Cardiac septum (tissue), 1 donor: ENCODE measurements around the gene RGS9. TPM values are rescaled to one million over a fixed set of nuclear protein-coding genes. Genes with fewer than 3 reads are reported as not detected.
"Not testable (repeated sequence)": the region's sequence is repeated elsewhere in the genome, so short reads cannot be mapped to it uniquely, and the experiment has no call there.

Source experiments
- DNase-seq: peaks from one replicate; pipeline ENCODE4 v3.0.0-alpha.2; 2020; ENCODE audit warnings: low spot score
- intact Hi-C: fragments of 100-400 bp; cut with DNase I; formaldehyde crosslinking; loops from one replicate; pipeline ENCODE4 v1.14.0; 2022
- total RNA-seq: library from RNA; stranded (reverse); fragmentation: NEBNext Ultra II Directional; extraction: Animal tissue kit (Norgen Biotek cat#: 25700); gene quantifications from one replicate; pipeline ENCODE4 v1.2.1, GENCODE V29; 2021
- donor health status: DM: no; HTN: no; CAD: no.

Gene RGS9
- total RNA-seq, 1 donor from 2014 or later, result 0.38 TPM

DNA sequence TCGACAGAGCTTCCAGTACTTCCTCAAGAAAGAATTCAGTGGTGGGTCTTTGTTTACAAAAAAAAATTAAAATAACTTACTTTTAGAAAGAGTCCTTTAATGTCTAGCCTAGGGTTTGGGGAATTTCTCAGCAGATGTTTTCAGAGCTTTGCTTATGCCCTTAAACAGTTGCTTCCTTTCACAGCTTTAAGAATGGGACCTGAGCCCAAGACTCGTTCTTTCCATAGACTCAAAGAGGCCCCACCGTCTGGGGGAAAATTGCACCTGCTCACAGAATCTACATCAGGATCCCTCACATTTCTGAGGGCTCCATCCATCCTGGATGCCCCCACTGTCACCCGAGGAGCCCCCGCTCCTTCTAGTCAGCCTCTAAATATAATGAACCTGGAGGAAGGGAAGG is 60.0 kb downstream of the RGS9 start:
- DNase-seq, result no peak
- intact Hi-C loops, result loop anchor here (5.0 kb wide), 1 partner anchor 270 kb away; no protein-coding TSS in a partner anchor

DNA sequence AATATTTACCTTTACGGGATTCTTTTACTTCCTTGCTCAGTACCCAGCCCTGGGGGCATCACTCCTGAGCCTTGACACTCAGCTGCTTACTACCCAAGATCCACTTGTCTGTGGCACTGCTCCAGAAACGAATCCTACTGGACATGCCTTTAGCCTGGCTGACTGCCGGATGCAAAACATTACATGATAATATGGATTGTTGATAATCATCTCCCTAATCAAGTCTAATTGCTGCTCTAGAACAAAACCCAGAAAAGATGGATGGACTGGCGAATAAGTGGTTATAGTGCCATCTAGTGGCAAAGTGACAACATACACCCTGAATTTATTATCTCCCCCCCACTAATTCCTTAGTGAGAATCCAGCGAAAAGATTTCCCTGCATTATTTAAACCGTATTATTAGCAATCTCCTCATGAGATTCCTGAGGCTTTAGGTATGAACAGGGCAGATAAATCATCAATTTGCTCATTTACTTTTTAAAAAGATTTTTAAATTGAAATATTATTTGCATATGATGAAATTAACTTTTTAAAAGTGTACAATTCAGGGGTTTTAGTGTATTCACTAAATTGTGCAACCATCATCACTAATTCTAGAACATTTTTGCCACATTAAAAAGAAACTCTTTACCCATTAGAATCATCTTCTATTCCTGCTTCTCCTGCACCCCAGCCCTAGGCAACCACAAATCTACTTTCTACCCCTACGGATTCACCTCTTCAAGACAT is 61.6 kb downstream of the RGS9 start:
- DNase-seq, result no peak
- intact Hi-C loops, result loop anchor here (5.0 kb wide), 1 partner anchor 272 kb away; no protein-coding TSS in a partner anchor

GRCh38 chr17:65201331-65201730 is 64.2 kb downstream of the RGS9 start:
- DNase-seq, result no peak
- intact Hi-C loops, result no loop called here

GRCh38 chr17:65202844-65203571 is 65.8 kb downstream of the RGS9 start:
- no peak for DNase-seq
- intact Hi-C loops, result no loop called here

- intact Hi-C loops, result no loop called here
- DNase-seq, result no peak
These were observed 66.8 kb downstream of the RGS9 start for GRCh38 chr17:65204001-65204400.

DNA sequence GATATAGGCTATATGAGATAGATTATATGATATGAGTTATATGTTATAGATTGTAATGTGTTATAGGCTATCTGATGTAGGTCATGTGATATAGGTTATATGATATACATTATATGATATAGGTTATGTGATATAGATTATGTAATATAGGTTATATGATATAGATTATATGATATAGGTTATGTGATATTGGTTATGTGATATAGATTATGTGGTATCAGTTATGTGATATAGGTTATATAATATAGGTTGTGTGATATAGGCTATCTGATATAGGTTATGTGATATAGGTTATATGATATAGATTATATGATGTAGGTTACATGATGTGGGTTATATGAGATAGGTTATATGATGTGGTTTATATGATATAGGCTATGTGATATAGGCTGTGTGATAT is 68.5 kb downstream of the RGS9 start:
- DNase-seq, result no peak
- intact Hi-C loops, result no loop called here

- DNase-seq, intact Hi-C loops: not testable (repeated sequence)
These were observed 70.3 kb downstream of the RGS9 start for GRCh38 chr17:65207448-65207847.

DNA sequence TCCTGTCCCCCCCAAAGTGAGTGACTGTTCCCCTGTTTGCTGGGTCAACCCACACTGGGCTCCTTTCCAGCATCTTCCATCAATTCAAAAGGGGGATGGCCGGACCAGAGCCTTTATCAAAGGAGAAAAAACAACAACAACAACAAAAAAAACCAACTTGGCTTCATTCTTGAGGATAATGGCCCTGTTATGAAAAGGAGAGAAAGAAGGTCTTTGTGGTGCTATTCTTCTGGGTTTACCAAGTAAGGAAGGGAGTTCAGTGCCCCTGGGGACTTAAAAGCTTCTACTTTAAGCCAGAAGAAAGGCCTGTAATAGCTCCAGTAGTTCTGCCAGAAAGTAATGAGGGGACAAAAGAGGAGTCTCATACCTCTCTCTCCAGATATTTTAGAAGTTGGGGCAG is 71.5 kb downstream of the RGS9 start:
- intact Hi-C loops, result no loop called here
- no peak for DNase-seq

DNA sequence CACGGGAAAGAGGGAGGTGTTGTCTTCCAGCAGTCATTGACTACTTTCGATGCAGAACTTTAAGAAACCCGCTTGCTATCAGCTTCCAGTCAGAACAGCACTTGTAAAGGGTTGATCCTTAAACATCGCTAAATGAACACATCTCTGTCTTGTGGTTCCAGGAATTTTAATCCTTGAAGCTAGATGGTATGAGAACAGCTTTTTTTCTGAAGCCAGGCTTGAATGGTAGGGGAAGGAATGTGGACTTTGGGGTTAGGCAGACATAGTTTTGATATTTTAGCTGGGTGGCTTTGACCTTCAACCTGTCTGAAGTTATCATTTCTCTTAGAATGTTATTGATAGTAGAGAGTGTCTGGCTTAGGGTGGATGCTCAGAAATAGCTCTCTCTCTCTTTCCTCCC is 81.1 kb downstream of the RGS9 start:
- intact Hi-C loops, result no loop called here
- DNase-seq, result no peak

GRCh38 chr17:65219124-65219523 is 82.0 kb downstream of the RGS9 start:
- DNase-seq, result no peak
- intact Hi-C loops, result no loop called here

DNA sequence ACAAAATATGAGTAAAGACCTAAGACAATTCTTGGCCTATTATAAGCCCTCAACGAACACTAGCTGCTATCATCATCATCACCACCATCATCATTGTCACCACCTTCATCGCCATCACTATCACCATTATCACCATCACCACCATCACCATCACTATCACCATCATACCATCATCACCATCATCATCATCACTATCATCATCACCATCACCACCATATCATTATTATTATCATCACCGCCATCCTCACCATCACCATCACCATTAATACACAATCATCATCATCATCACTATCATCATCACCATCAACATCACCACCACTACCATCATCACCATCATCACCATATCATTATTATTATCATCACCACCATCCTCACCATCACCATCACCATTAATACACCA is 82.5 kb downstream of the RGS9 start:
- DNase-seq, result no peak
- intact Hi-C loops, result no loop called here

DNA sequence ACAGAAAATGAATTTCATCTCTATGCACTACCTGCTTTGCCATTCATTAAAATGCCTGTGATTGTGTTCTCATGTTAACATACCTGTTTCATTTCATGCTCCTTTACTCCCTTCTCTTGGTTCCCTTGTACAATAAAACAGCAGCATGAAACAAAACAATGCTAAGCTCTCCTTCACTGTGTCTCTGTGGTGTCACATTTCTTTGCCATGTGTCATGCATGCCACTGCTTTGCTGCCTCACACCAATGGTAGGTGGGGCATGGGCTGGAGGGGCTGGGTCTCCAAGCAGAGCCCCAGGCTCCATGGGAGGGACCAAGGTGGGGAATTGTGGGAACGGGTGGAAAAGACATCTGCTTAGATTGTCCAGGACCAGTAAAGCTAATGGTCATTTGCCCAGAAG is 83.6 kb downstream of the RGS9 start:
- DNase-seq, result no peak
- intact Hi-C loops, result no loop called here

- intact Hi-C loops, result no loop called here
- no peak for DNase-seq
These were observed 85.1 kb downstream of the RGS9 start for GRCh38 chr17:65222214-65222738.

- DNase-seq, result no peak
- intact Hi-C loops, result no loop called here
These were observed 87.9 kb downstream of the RGS9 start for GRCh38 chr17:65225061-65225460.

GRCh38 chr17:65226227-65226626 is 89.1 kb downstream of the RGS9 start:
- intact Hi-C loops, result no loop called here
- no peak for DNase-seq

DNA sequence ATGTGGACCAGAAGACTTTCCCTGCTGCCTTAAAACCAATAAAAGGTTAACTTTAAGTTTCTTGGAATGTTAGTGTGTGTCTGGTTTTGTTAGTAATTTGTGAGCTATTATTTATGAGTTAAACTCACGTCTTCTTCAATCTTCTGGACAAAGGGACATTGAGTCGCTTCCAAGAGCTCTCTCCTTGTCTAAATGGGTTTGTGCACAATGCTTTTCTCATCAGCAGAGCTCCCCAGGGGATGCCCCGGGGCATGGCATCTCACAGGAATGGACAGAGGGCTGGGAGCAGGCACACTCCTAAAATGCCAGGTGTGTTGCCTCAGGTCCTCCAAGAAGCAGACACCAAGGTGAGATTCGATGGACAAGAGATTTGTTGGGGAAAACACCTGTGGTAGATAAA is 90.5 kb downstream of the RGS9 start:
- intact Hi-C loops, result no loop called here
- DNase-seq, result no peak

DNA sequence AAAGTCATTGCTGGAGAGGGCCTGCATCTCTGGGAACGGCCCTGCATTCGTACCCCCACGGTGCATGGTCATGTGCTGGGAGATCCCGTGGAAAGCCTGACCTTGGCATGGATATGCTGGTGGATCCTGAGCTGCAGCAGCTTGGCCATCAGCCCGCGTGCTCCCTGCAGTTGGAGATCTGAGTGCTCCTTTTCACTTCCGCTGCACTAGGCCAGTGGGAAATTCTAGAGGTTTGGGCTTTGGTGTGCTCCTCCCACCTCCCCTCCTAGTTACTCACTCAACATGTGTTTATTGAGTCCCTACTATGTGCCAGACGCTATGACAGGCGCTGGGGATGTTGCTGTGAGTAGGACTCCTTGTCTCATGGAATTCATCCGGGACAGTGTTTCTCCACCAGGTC is 91.1 kb downstream of the RGS9 start:
- intact Hi-C loops, result no loop called here

GRCh38 chr17:65228734-65229620 is 91.8 kb downstream of the RGS9 start:
- DNase-seq, result no peak
- intact Hi-C loops, result no loop called here

More for the DNA sequence above, 91.1 kb downstream of the RGS9 start:
- no peak for DNase-seq

DNA sequence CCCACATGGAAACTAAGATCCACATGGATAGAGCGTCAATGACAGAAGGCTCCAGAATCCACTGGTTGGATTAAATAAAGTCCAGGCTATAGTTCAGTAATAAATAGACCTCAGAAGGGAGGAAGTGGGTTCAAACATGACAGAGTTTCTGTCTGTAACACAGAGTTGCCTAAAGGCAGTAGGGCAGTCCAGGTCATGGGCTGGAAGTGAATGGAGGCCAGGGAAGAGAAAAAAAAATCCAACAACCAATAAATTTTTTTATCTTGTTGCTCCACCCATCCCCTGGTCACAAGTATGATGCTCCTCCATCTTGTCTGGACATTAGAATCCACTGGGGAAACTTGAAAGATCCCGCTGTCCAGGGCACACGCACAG is 92.4 kb downstream of the RGS9 start:
- intact Hi-C loops, result no loop called here
- DNase-seq, result no peak

- intact Hi-C loops, result loop anchor here (5.0 kb wide), 1 partner anchor 937 kb away; no protein-coding TSS in a partner anchor
- no peak for DNase-seq
These were observed 92.9 kb downstream of the RGS9 start for GRCh38 chr17:65230040-65230439.
